Transverse colon (tissue), 4 donors: Measurements from ENCODE around the gene VPS26A. TPM values are rescaled to one million over a fixed set of nuclear protein-coding genes. Genes with fewer than 3 reads are reported as not detected.
A peak's percentile ranks its signal among the peaks of the same experiment; 100 is the strongest.

ENCODE experiments used
- DNase-seq: peaks from one replicate; pipeline ENCODE4 v3.0.0-alpha.2; 2019
- H3K27ac ChIP-seq, 4 donors: fragments of 200-600 bp; sonication (generic); 2 replicates each; pipeline ENCODE4 v1.5.1; 2016 to 2018; ENCODE audit warnings: inconsistent platforms in 4 of 4
- H3K27me3 ChIP-seq: fragments of 200-600 bp; sonication (generic); 2 replicates; pipeline ENCODE4 v1.5.1; 2017; ENCODE audit warnings: inconsistent platforms
- H3K36me3 ChIP-seq, 4 donors: fragments of 200-600 bp; sonication (generic); 2 replicates each; pipeline ENCODE4 v1.5.1; 2017 to 2019; ENCODE audit warnings: inconsistent platforms in 4 of 4
- H3K4me1 ChIP-seq, 4 donors: fragments of 200-600 bp; sonication (generic); 2 replicates each; pipeline ENCODE4 v1.5.1; 2017 to 2020; ENCODE audit warnings: inconsistent platforms in 4 of 4
- H3K4me3 ChIP-seq, 4 donors: fragments of 200-600 bp; sonication (generic); 1 replicate in 1 of 4; 2 replicates in 3 of 4; pipeline versions ENCODE4 v1.5.1 to v1.6.1; 2017 to 2019; ENCODE audit warnings: inconsistent platforms in 4 of 4
- H3K9me3 ChIP-seq, 2 donors: fragments of 200-600 bp; sonication (generic); 2 replicates each; pipeline ENCODE4 v1.5.1; 2017 to 2019; ENCODE audit warnings: inconsistent platforms in 2 of 2
- EP300 ChIP-seq: sonication (generic); formaldehyde crosslinking; IDR thresholded peaks from one replicate; pipeline ENCODE4 v1.6.1; 2017; ENCODE audit warnings: antibody characterized with exemption, low read depth
- POLR2A ChIP-seq: fragments of 450-650 bp; IDR thresholded peaks from one replicate; pipeline ENCODE4 v1.6.1; 2016; ENCODE audit warnings: antibody characterized with exemption, mild to moderate bottlenecking, moderate library complexity
- POLR2AphosphoS5 ChIP-seq, 3 donors: sonication (generic); formaldehyde crosslinking; IDR thresholded peaks; one replicate each; pipeline ENCODE4 v1.6.1; 2016; ENCODE audit warnings: antibody characterized with exemption in 3 of 3
- WGBS, 2 donors: methylation state at CpG; one replicate each; pipeline ENCODE4 v1.1.5; 2018; ENCODE audit warnings: low coverage in 1 of 2; 5-methylcytosine and 5-hydroxymethylcytosine counted together
- in situ Hi-C, 4 donors: fragments of 200-750 bp; cut with MboI; loops; one replicate each; pipeline versions ENCODE4 v1.15.0 to v1.15.1; 2017; ENCODE audit warnings: low sequenced_read_pairs in 3 of 4, low pct_ligation_motif_present in 1 of 4, low pct_unique_long_range_greater_than_20kb in 1 of 4
- intact Hi-C: fragments of 100-400 bp; cut with DNase I; formaldehyde crosslinking; loops from one replicate; pipeline ENCODE4 v1.15.1; 2023; ENCODE audit warnings: low total_unique reads
- total RNA-seq, 4 donors: library from RNA; depleted of rRNA; stranded (reverse); fragments of >200 nt; gene quantifications; one replicate each; pipeline ENCODE4 v1.1.0, GENCODE V29; 2016
- TF ChIP-seq, protein P1 (sequence below), 5 experiments: fragments of 200-600 bp in 3 of 5; fragments of 450-650 bp in 2 of 5; sonication (generic) in 3 of 5; IDR thresholded peaks; 1 replicate in 2 of 5; 2 replicates in 3 of 5; pipeline ENCODE4 v1.5.1; 2016 to 2017; ENCODE audit warnings: antibody characterized with exemption in 5 of 5, inconsistent platforms in 3 of 5, mild to moderate bottlenecking in 2 of 5, moderate library complexity in 1 of 5

VPS26A gene
- total RNA-seq, 4 donors from 2014 or later: 5.4 to 38.7 (median 23.2) TPM

DNA sequence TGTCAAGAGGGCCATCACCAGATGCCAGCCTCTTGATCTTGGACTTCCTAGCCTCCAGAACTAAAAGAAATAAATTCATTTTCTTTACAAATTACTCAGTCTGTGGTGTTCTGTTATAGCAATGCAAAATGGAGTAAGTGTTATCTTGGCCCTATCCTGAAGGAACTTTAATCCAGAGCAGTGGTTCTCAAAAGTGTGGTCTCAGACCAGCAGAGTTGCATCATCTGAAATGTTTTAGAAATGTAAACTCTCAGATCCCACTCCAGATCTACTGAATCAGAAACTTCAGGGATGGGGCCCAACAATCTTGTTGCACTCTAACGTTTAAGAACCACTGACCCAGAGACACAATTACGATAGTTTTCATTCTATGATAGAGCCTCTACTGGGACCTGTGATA, 52.8 kb downstream of the VPS26A start:
- intact Hi-C loops (loop anchor here (5.0 kb wide), 1 partner anchor 970 kb away; the partner anchor contains the start of gene TYSND1), in situ Hi-C loops (no loop called here)
- Histone ChIP-seq H3K4me3 (no peak overlapping the region), H3K4me1 (peaks cover 10 to 19% (median 18%) of the 10 kb centered on the region in 4 donors), H3K9me3 (no peaks in the 10 kb centered on the region), H3K36me3 (peaks cover 0 to 8% (median 1%) of the 10 kb centered on the region in 4 donors), H3K27me3 (no peaks in the 10 kb centered on the region), H3K27ac (no peak overlapping the region)
- no peak for TF ChIP-seq POLR2A
- no peak for TF ChIP-seq POLR2AphosphoS5 (IDR thresholded peaks at IDR 0.05)
- no peak for TF ChIP-seq EP300
- TF ChIP-seq, protein P1, sequence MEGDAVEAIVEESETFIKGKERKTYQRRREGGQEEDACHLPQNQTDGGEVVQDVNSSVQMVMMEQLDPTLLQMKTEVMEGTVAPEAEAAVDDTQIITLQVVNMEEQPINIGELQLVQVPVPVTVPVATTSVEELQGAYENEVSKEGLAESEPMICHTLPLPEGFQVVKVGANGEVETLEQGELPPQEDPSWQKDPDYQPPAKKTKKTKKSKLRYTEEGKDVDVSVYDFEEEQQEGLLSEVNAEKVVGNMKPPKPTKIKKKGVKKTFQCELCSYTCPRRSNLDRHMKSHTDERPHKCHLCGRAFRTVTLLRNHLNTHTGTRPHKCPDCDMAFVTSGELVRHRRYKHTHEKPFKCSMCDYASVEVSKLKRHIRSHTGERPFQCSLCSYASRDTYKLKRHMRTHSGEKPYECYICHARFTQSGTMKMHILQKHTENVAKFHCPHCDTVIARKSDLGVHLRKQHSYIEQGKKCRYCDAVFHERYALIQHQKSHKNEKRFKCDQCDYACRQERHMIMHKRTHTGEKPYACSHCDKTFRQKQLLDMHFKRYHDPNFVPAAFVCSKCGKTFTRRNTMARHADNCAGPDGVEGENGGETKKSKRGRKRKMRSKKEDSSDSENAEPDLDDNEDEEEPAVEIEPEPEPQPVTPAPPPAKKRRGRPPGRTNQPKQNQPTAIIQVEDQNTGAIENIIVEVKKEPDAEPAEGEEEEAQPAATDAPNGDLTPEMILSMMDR (IDR thresholded peaks at IDR 0.05): no peak
- no peak for DNase-seq
- 50 to 90% methylated on average over 1 to 2 of the region's 2 CpGs for WGBS, 2 donors

DNA sequence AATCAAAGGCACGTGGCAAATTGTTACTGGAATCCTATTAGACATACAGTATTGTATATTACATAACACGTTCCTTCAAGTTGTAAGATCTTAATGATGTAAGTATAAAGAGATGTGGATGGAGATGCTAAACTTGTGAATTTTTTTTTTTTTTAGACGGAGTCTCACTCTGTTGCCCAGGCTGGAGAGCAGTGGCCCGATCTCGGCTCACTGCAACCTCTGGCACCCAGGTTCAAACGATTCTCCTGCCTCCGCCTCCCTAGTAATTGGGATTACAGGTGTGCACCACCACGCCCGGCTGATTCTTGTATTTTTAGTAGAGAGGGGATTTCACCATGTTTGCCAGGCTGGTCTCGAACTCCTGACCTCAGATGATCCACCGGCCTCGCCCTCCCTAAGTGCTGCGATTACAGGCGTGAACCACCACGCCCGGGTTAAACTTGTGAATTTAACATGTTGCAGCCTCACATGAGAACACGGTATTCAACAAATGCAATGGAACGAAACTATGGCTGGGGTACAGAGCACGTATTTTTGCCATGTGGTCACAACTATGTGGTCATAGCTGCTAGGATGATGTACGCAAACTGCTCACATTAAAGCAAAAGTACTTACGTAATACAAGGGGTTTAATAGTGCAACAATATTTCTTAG, 55.2 kb downstream of the VPS26A start:
- H3K4me1 ChIP-seq: peaks cover 10 to 23% (median 19%) of the 10 kb centered on the region in 4 donors
- in situ Hi-C loops: no loop called here
- H3K9me3 ChIP-seq: no peaks in the 10 kb centered on the region
- H3K4me3 ChIP-seq: peak overlapping the region in 3 of 4 donors; percentile 96 to 99 (median 98)
- H3K27me3 ChIP-seq: no peaks in the 10 kb centered on the region
- DNase-seq: peak; percentile 14
- H3K36me3 ChIP-seq: peaks cover 0 to 8% (median 0%) of the 10 kb centered on the region in 4 donors
- TF ChIP-seq EP300 (no peak), POLR2A (no peak), POLR2AphosphoS5 (IDR thresholded peaks at IDR 0.05) (no peak)
- TF ChIP-seq, protein P1 (IDR thresholded peaks at IDR 0.05): no peak
- 28 to 39% methylated on average over 5 to 21 of the region's 21 CpGs for WGBS, 2 donors
- intact Hi-C loops: loop anchor here (5.0 kb wide), 1 partner anchor 968 kb away; the partner anchor contains the start of gene TYSND1
- peak overlapping the region; percentile 87 to 96 (median 91) for H3K27ac ChIP-seq

DNA sequence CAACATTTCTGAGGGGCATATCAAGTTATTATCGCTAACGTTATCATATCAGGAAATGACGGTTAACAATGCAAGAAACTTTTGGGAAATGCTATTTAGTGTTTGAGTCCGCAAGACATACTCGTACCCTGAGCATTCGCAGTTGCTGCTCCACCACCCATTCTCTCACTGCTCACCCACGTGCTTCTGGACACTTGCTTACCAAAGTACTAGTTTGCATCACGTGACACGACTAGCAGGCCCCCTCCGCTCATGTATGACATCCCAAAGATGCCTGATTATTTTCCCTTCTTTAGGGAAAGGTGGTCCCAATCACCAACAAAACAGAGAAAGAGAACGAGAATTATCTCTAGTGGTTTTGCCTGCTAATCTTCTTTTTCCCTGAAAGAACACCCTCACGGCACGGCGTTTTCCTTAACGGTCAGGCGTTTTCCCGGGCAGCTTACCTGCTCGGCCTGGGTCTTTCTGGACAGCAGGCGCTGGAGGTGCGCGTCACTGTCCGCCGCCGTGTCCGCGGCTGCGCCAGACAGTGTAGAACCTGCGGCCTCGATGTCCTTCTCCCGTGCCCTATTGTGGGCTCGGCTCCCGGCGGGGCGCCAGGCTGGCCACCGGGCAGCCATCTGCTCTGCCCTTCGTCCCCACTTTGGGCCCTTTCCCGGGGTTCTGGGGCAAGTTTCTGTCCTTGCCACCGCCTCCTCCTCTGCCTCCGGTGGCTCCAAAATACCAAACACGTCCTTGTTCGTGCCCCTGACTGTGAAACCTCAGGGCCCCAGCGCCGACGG, 56.0 kb downstream of the VPS26A start, which contains the start of gene SUPV3L1:
Gene SUPV3L1, plus strand, starts transcription at position 492 of the 782 bp plus-strand sequence. Its CDS starts 58 bp downstream, at position 550.
- peak within 1 kb of the TSS; percentile 87 to 96 (median 91) for H3K27ac ChIP-seq
- H3K27me3 ChIP-seq: no peaks in the 10 kb centered on the region
- in situ Hi-C loops: no loop called here
- WGBS, 2 donors: 0% methylated on average over 8 to 44 of the region's 44 CpGs
- peaks cover 0 to 8% (median 0%) of the 10 kb centered on the region in 4 donors for H3K36me3 ChIP-seq
- DNase-seq: peak; percentile 92
- peak within 1 kb of the TSS; percentile 91 to 99 (median 97) for H3K4me3 ChIP-seq
- intact Hi-C loops: loop anchor here (5.0 kb wide), 1 partner anchor 967 kb away; the partner anchor contains the start of gene TYSND1
- H3K4me1 ChIP-seq: peaks cover 10 to 23% (median 19%) of the 10 kb centered on the region in 4 donors
- TF ChIP-seq, protein P1 (IDR thresholded peaks at IDR 0.05): no peak
- TF ChIP-seq POLR2A: peak; percentile 92
- TF ChIP-seq POLR2AphosphoS5 (IDR thresholded peaks at IDR 0.05): peak; percentile 73 to 93 (median 88)
- TF ChIP-seq EP300: no peak
- no peaks in the 10 kb centered on the region for H3K9me3 ChIP-seq
